GM18867 (cell line): ENCODE data around the gene EIF3K.

ENCODE experiments used
- ATAC-seq: cut with Tn5 transposase; IDR thresholded peaks from one replicate; pipeline ENCODE4 v1.9.1; 2021; ENCODE audit warnings: mild to moderate bottlenecking, moderate library complexity; ENCODE audit not compliant: unreplicated experiment

EIF3K gene

DNA sequence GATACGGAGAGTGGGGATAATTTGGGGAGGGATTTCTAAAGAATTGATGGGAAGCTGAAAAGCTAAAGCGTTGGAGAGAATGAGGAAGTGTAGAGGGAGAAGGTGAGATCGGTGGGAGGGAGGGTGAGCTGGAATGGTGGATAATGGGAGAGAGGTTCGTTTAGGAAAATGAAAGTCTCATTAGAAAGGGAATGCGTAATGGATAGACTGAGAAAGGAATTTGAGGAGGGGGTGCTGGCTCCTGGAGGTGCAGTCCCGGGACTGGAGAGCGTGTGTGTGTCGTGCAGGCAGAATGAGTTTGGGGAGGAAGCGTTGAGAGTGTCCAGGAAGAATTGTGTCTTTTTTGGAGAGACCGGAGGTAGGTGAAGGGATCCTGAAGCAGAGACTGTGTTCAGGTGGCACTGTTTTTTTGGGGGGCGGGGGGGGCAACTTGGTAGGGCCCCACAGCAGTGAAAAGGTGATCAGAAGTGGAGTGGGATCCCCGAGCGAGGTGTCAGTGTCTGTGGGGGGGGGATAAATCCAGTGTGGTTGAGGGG lies 29.8 kb downstream of the EIF3K start:
- ATAC-seq: no peak

- ATAC-seq: no peak
These were observed 30.6 kb downstream of the EIF3K start for GRCh38 chr19:38649305-38650171.

DNA sequence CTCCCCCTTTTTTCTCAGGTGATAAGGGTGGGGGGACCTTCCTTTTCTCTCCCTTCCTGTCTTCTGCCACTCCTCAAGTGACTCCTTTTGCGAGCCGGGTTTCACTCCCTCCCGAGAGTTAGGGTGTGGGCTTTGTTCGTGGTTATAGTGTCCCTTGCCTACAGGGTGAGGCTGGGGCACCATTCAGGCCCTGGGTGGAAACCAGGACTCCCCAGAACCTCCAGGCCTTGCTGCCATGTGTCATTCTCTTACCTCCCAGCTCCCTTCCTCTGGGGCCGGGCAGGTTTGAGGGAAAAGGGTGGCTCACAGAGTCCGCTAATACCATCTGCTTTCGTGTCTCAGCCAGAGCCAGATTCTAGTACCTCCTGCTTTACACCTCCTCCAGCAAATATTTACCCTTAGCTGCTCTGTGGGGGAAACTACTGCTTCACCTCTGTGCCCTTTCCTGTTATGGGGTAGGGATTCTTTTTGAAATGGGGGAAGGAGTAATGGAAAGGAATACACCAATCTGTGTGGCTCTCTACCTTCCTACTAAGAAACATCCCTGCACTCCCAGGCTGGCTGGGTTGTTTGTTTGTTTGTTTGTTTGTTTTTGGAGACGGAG lies 31.3 kb downstream of the EIF3K start:
- ATAC-seq: no peak

DNA sequence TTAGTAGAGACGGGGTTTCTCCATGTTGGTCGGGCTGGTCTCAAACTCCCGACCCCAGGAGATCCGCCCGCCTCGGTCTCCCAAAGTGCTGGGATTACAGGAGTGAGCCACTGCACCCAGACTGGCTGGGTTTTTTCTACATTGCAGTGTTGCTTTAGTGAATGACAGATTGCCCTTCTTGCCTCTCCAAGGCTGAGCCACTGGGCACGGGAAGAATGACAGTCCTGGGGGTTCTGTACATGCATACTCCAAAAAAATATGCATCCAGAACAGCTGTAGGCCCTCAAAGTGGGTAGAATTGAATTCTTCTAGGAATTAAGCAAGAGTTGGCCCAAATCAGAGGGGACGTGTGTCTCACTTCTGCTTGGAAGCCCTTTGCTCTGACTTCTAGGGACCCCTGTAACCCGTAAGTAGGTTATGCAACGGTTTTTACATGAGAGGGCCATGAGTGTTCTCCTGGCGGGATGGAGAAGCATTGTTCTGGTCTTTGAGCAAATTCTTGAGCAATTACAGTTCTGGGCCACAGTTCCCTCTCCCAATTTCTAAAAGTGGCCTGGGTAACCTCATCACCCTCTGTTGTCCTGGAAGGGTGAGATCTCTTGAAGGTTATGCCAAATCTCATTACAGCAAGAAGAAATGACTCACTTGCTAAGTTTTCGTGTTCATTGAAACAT lies 32.1 kb downstream of the EIF3K start:
- ATAC-seq: no peak

DNA sequence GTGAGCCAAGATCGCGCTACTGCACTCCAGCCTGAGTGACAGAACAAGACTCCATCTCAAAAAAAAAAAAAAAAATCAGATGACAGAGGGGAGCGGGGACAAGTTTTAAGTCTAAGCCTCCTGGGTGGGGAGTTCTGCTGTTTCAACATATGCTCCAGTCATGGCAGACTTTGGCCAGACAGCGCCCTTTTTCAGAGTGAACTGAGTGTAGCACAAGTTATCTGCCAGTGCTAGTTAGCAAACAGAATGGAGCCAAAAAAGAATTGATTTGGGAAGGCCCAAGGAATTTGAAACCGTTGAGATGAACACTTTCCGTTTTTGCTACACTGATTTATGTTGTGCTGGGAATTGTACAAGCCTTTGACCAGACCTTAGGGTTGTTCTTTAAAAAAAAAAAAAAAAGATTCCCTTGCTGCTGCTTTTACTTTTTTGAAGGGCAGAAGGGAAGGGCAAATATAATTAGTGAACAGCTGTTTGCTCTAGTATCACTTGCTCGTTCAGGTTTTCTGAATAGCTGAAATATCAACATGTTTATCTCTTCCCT lies 34.1 kb downstream of the EIF3K start:
- ATAC-seq: no peak

GRCh38 chr19:38654628-38655055 lies 35.7 kb downstream of the EIF3K start:
- no peak for ATAC-seq

DNA sequence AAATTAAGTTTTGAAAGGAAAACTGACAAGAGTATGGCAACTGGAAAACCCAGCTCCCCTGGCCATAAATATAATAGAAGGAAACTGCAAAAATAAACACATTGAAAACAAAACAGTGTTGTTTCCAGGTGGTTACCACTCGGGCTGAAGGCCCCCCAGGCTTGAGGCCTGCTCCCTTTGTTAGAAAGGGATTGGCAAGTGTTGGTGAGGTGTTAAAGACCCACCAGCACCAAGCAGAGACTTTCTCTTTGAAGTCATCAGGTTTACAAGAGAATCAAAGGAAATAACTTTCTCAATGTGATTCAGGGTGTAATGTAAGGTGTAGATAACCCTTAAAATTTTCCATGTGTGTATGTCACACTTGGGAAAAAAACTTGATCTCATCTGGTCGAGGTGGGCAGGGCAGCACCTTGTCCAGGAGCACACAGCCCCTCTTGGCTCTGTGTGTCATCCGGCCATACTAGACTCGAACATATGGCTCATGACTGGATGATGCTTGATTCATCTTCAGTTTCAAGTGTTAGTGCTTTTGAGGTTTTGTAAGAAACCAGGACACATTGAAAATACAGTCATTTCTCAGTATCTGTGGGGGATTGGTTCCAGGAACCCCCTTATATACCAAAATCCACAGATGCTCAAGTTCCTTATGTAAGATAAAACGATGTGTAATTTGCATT lies 36.3 kb downstream of the EIF3K start:
- no peak for ATAC-seq

GRCh38 chr19:38656171-38656981 lies 37.4 kb downstream of the EIF3K start:
- ATAC-seq: no peak

- ATAC-seq: no peak
These were observed 38.7 kb downstream of the EIF3K start for GRCh38 chr19:38657633-38658222.

- no peak for ATAC-seq
These were observed 39.7 kb downstream of the EIF3K start for GRCh38 chr19:38658462-38659306.

- ATAC-seq: no peak
These were observed 41.7 kb downstream of the EIF3K start for GRCh38 chr19:38660724-38661123.

DNA sequence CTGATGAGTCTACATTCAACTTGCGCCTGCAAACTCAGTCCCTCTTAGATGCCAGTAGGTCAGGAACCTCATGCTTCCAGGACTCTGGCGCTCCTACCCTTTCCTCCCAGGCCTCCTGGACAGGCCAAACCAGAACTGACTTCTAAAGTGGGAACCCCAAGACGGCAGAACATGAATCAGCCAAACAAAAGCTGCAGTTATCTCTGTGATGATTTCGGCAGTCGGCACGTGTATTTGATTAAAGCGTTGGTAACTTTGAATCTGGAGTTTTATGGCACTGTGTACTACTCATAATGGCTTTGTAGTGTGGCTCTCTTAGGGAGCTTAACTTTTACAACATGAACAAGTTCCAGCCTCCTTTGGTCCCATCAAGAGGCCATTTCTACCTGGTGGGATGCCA lies 42.1 kb downstream of the EIF3K start:
- no peak for ATAC-seq

DNA sequence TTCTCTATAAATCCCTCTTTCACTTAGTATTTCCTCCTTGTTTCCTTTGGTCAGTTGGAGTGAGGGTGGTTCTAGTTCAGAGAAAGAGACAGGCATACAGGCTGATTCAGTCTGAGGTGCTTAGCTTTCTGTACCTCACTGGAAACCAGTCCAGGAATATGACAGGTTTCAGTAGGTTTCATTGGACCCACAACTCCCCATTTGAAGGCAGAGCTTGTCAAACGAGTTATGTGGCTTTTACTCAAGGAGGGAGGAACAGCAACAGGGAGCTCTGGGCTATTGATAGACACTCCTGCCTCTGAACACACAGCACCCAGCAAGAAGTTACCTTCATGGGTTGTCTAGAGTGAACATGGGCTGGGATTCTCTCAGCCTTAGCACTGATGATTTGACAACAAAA lies 43.0 kb downstream of the EIF3K start:
- no peak for ATAC-seq

GRCh38 chr19:38662537-38663155 lies 43.7 kb downstream of the EIF3K start:
- no peak for ATAC-seq

GRCh38 chr19:38663156-38663651 lies 44.2 kb downstream of the EIF3K start:
- ATAC-seq: no peak

DNA sequence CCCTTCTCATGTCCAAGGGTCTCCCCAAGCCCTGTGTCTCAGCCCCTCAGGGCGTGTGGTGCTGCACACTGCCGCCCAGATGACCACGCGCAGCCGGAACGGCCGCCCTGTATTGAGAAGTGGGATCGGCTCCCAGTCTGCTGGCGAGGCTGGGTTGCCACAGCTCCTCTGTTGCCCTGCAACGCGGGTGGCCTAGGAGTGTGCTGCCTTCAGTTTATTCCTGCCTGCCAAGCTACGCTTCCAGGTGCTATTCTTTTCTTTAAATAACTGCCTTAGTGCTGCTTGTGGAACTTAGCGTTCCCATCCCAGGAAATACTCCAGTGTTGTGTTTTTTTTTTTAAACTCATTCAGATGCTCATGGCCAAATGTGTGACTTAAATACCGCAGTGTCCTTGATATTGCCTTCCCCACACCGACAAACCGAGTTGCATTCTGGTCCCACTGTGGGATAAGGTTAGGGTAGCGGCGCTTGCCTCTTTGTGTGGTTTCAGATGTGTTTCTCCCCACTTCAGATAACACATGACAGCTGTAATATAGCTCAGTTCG lies 45.0 kb downstream of the EIF3K start:
- no peak for ATAC-seq

- ATAC-seq: no peak
These were observed 45.7 kb downstream of the EIF3K start for GRCh38 chr19:38664503-38665211.
